Right lobe of liver (tissue), 6 donors: Measurements from ENCODE around the gene MAST4. TPM values are rescaled to one million over a fixed set of nuclear protein-coding genes. Genes with fewer than 3 reads are reported as not detected.

ENCODE experiments used
- ATAC-seq, 4 donors: fragments of 200-7000 bp; cut with Tn5 transposase; one replicate each; pipeline ENCODE4 v1.9.1; 2020; ENCODE audit warnings: mild to moderate bottlenecking in 4 of 4, moderate library complexity in 4 of 4
- DNase-seq, 3 donors: peaks; one replicate each; pipeline ENCODE4 v3.0.0-alpha.2; 2020
- H3K27ac ChIP-seq, 3 donors: fragments of 200-600 bp; one replicate each; pipeline ENCODE4 v1.8.0; 2022
- H3K27me3 ChIP-seq, 2 donors: fragments of 200-600 bp; one replicate each; pipeline ENCODE4 v1.8.0; 2022
- H3K36me3 ChIP-seq, 4 donors: fragments of 200-600 bp; sonication (generic) in 1 of 4; one replicate each; pipeline versions ENCODE4 v1.5.1 to v1.8.0; 2017 to 2022; ENCODE audit warnings: control low read depth in 1 of 4
- H3K4me1 ChIP-seq, 4 donors: fragments of 200-600 bp; sonication (generic) in 1 of 4; one replicate each; pipeline versions ENCODE4 v1.5.1 to v1.8.0; 2017 to 2022; ENCODE audit warnings: control low read depth in 1 of 4
- H3K4me3 ChIP-seq, 3 donors: fragments of 200-600 bp; one replicate each; pipeline ENCODE4 v1.8.0; 2022
- H3K9me3 ChIP-seq, 4 donors: fragments of 200-600 bp; sonication (generic) in 1 of 4; one replicate each; pipeline versions ENCODE4 v1.5.1 to v1.8.0; 2017 to 2022; ENCODE audit warnings: control low read depth in 1 of 4
- CTCF ChIP-seq, 4 donors: fragments of 200-600 bp in 3 of 4; fragments of 450-650 bp in 1 of 4; IDR thresholded peaks; one replicate each; pipeline versions ENCODE4 v1.5.1 to v1.8.0; 2016 to 2022; ENCODE audit warnings: antibody characterized with exemption in 4 of 4, mild to moderate bottlenecking in 2 of 4
- POLR2A ChIP-seq: fragments of 450-650 bp; IDR thresholded peaks from one replicate; pipeline ENCODE4 v1.6.1; 2017; ENCODE audit warnings: antibody characterized with exemption, mild to moderate bottlenecking
- WGBS: methylation state at CpG from one replicate; pipeline ENCODE4 v1.1.6; 2018; ENCODE audit warnings: low coverage, low lambda C conversion rate; ENCODE audit not compliant: insufficient coverage; ENCODE audit errors: missing lambda C conversion rate; 5-methylcytosine and 5-hydroxymethylcytosine counted together
- intact Hi-C, 2 donors: fragments of 100-400 bp; cut with DNase I; formaldehyde crosslinking; loops; one replicate each; pipeline versions ENCODE4 v1.11.2 to v1.14.1; 2022
- total RNA-seq, 6 experiments: library from RNA; depleted of rRNA in 2 of 6; stranded (reverse); fragments of >200 nt in 2 of 6; fragmentation: NEBNext Ultra II Directional in 3 of 6; extraction: Animal tissue kit (Norgen Biotek cat#: 25700) in 3 of 6; gene quantifications; one replicate each; pipeline versions ENCODE4 v1.1.0 to v1.2.4, GENCODE V29; 2016 to 2023
- donor health status: DM: no; HTN: yes; CAD: no.
- donor health status: DM: no; HTN: no; CAD: no.
- donor health status: DM: no; HTN: no; CAD: no.
- donor health status: DM: no; HTN: yes; CAD: no.
- donor health status: DM: no; HTN: yes; CAD: no.

Gene MAST4
- total RNA-seq, 6 experiments from 2014 or later: 9.4 to 23.5 (median 13.9) TPM

GRCh38 chr5:67206461-67206860 is 610.3 kb downstream of the MAST4 start:
- no peak for ATAC-seq
- peak overlapping the region in 1 of 3 donors; percentile 31 for H3K27ac ChIP-seq

GRCh38 chr5:67206929-67207328 is 610.7 kb downstream of the MAST4 start:
- Histone ChIP-seq H3K4me3 (no peak overlapping the region), H3K4me1 (no peaks in the 10 kb centered on the region), H3K27ac (no peak overlapping the region), H3K27me3 (no peaks in the 10 kb centered on the region), H3K9me3 (no peaks in the 10 kb centered on the region), H3K36me3 (no peaks in the 10 kb centered on the region)
- TF ChIP-seq POLR2A (no peak), CTCF (IDR thresholded peaks at IDR 0.05) (no peak)
- peak; percentile 5 to 37 (median 22) for ATAC-seq
- intact Hi-C loops: loop anchor here in 1 of 2 donors (10.0 kb wide), 1 partner anchor 52 kb away; no protein-coding TSS in a partner anchor
- WGBS: 73% methylated on average over 4 of the region's 4 CpGs
- DNase-seq: no peak

More at GRCh38 chr5:67206461-67206860, 610.3 kb downstream of the MAST4 start:
- no peaks in the 10 kb centered on the region for H3K9me3 ChIP-seq
- DNase-seq: no peak
- no peaks in the 10 kb centered on the region for H3K4me1 ChIP-seq
- H3K27me3 ChIP-seq: no peaks in the 10 kb centered on the region
- H3K36me3 ChIP-seq: no peaks in the 10 kb centered on the region
- WGBS: 73% methylated on average over 2 of the region's 2 CpGs
- no peak for TF ChIP-seq CTCF (IDR thresholded peaks at IDR 0.05)
- TF ChIP-seq POLR2A: no peak
- intact Hi-C loops: loop anchor here in 1 of 2 donors (10.0 kb wide), 1 partner anchor 52 kb away; no protein-coding TSS in a partner anchor
- H3K4me3 ChIP-seq: no peak overlapping the region

GRCh38 chr5:67208403-67208802 is 612.2 kb downstream of the MAST4 start:
- Histone ChIP-seq H3K4me1 (no peaks in the 10 kb centered on the region), H3K27me3 (no peaks in the 10 kb centered on the region), H3K36me3 (no peaks in the 10 kb centered on the region), H3K9me3 (no peaks in the 10 kb centered on the region), H3K4me3 (no peak overlapping the region), H3K27ac (no peak overlapping the region)
- ATAC-seq (no peak), DNase-seq (no peak)
- TF ChIP-seq POLR2A (no peak), CTCF (IDR thresholded peaks at IDR 0.05) (no peak)
- intact Hi-C loops: loop anchor here in 1 of 2 donors (10.0 kb wide), 1 partner anchor 54 kb away; no protein-coding TSS in a partner anchor
- 100% methylated on average over 2 of the region's 3 CpGs for WGBS

- WGBS: 6% methylated on average over 9 of the region's 11 CpGs
- DNase-seq (peak; percentile 57 to 83 (median 75)), ATAC-seq (peak; percentile 98 to 99 (median 98))
- TF ChIP-seq POLR2A: no peak
- peak; percentile 74 to 87 (median 82) for TF ChIP-seq CTCF (IDR thresholded peaks at IDR 0.05)
- H3K27me3 ChIP-seq: no peaks in the 10 kb centered on the region
- H3K4me1 ChIP-seq: no peaks in the 10 kb centered on the region
- intact Hi-C loops: loop anchor here in 1 of 2 donors (10.0 kb wide), 1 partner anchor 54 kb away; no protein-coding TSS in a partner anchor
- no peaks in the 10 kb centered on the region for H3K9me3 ChIP-seq
- no peak overlapping the region for H3K4me3 ChIP-seq
- no peak overlapping the region for H3K27ac ChIP-seq
- no peaks in the 10 kb centered on the region for H3K36me3 ChIP-seq
These were observed 613.1 kb downstream of the MAST4 start for GRCh38 chr5:67209141-67209771.
